ENCODE results near the gene CAMK2B. TPM values are rescaled to one million over a fixed set of nuclear protein-coding genes. Genes with fewer than 3 reads are reported as not detected.

CAMK2B gene
- total and polyA plus RNA-seq, 2 experiments from 2014 or later = not detected

GRCh38 chr7:44184206-44184872, 141.1 kb downstream of the CAMK2B start (continued):
- TF ChIP-seq CTCF (conservative IDR thresholded peaks at IDR 0.05; ENCODE audit: low read depth in 2 of 2) (no peak), EZH2phosphoT487 (IDR thresholded peaks at IDR 0.05; ENCODE audit: unreplicated experiment) (no peak), CREB1 (CRISPR knock-in tag; IDR thresholded peaks at IDR 0.05; ENCODE audit: low read depth) (no peak), STAT1 (IDR thresholded peaks at IDR 0.05; ENCODE audit: unreplicated experiment) (no peak)
- TF ChIP-seq, protein P1, sequence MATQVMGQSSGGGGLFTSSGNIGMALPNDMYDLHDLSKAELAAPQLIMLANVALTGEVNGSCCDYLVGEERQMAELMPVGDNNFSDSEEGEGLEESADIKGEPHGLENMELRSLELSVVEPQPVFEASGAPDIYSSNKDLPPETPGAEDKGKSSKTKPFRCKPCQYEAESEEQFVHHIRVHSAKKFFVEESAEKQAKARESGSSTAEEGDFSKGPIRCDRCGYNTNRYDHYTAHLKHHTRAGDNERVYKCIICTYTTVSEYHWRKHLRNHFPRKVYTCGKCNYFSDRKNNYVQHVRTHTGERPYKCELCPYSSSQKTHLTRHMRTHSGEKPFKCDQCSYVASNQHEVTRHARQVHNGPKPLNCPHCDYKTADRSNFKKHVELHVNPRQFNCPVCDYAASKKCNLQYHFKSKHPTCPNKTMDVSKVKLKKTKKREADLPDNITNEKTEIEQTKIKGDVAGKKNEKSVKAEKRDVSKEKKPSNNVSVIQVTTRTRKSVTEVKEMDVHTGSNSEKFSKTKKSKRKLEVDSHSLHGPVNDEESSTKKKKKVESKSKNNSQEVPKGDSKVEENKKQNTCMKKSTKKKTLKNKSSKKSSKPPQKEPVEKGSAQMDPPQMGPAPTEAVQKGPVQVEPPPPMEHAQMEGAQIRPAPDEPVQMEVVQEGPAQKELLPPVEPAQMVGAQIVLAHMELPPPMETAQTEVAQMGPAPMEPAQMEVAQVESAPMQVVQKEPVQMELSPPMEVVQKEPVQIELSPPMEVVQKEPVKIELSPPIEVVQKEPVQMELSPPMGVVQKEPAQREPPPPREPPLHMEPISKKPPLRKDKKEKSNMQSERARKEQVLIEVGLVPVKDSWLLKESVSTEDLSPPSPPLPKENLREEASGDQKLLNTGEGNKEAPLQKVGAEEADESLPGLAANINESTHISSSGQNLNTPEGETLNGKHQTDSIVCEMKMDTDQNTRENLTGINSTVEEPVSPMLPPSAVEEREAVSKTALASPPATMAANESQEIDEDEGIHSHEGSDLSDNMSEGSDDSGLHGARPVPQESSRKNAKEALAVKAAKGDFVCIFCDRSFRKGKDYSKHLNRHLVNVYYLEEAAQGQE (IDR thresholded peaks at IDR 0.05; ENCODE audit: unreplicated experiment) = no peak

- Histone ChIP-seq H3K79me2 (replicated peaks; ENCODE audit: insufficient read depth) (no peaks in the 10 kb centered on the region), H3K36me3 (ENCODE audit: insufficient read depth) (no peaks in the 10 kb centered on the region), H3K4me2 (no peak overlapping the region), H3K4me1 (ENCODE audit: insufficient read depth) (no peaks in the 10 kb centered on the region), H2AFZ (no peak overlapping the region), H3K9me2 (ENCODE audit: insufficient read depth) (0 out of 2 replicates have a peak, but pooled peaks cover 12% of the 10 kb centered on the region), H3K4me3 (no peak overlapping the region), H3F3A (replicated peaks; ENCODE audit: low read depth) (no peaks in the 10 kb centered on the region), H3K27me3 (ENCODE audit: insufficient read depth) (no peaks in the 10 kb centered on the region), H3K27ac (ENCODE audit: low read depth) (no peak overlapping the region), H4K20me1 (replicated peaks; ENCODE audit: insufficient read depth) (no peaks in the 10 kb centered on the region)
- Mint-ChIP-seq H3K27me3 (ENCODE audit: insufficient read depth, low read depth, poor library complexity) (peaks cover 10% of the 10 kb centered on the region), H3K27ac (no peak overlapping the region), H3K36me3 (ENCODE audit: low read depth) (no peaks in the 10 kb centered on the region; the same call in 2 of the 3 replicates), H3K4me1 (peaks cover 15% of the 10 kb centered on the region; the same call in 2 of the 3 replicates), H3K4me3 (no peak overlapping the region), H3K9me3 (peaks cover 13% of the 10 kb centered on the region)
- DNase-seq (ENCODE audit: low spot score) = no peak
- no peak for ATAC-seq
- TF ChIP-seq EZH2 (IDR thresholded peaks at IDR 0.05; ENCODE audit: low read depth, unreplicated experiment) (no peak), ZNF462 (CRISPR knock-in tag; IDR thresholded peaks at IDR 0.05) (no peak), NANOG (IDR thresholded peaks at IDR 0.05; ENCODE audit: borderline replicate concordance) (no peak)
Observed at GRCh38 chr7:44183386-44183785, 142.0 kb downstream of the CAMK2B start.

Data from GM23338 (cell line).